BE2C (cell line): Measurements from ENCODE around the gene SLC66A2.

Source experiments
- DNase-seq: peaks from one replicate; pipeline ENCODE4 v3.0.0-alpha.2; 2020
- H3K27me3 ChIP-seq: fragments of 250-450 bp; sonication (Bioruptor Pico); 2 replicates; pipeline ENCODE4 v1.5.1; 2020; ENCODE audit warnings: mild to moderate bottlenecking
- H3K36me3 ChIP-seq: fragments of 250-450 bp; sonication (Bioruptor Pico); 2 replicates; pipeline ENCODE4 v1.5.1; 2020; ENCODE audit warnings: mild to moderate bottlenecking
- H3K4me1 ChIP-seq: fragments of 250-450 bp; sonication (Bioruptor Pico); 2 replicates; pipeline ENCODE4 v1.5.1; 2020
- H3K4me3 ChIP-seq: 2 replicates; pipeline ENCODE4 v1.5.1; 2011; ENCODE audit warnings: low read depth, low read length
- H3K9me3 ChIP-seq: fragments of 250-450 bp; sonication (Bioruptor Pico); 2 replicates; pipeline ENCODE4 v1.5.1; 2020
- TF ChIP-seq, protein P1 (sequence below): IDR thresholded peaks from 2 replicates; pipeline ENCODE4 v1.5.1; 2012; ENCODE audit warnings: mild to moderate bottlenecking, low read depth, low read length

Gene SLC66A2

GRCh38 chr18:79982736-79983135 lies 31.3 kb upstream of the SLC66A2 start:
- Histone ChIP-seq H3K4me1 (no peaks in the 10 kb centered on the region), H3K36me3 (peaks cover 4% of the 10 kb centered on the region; the same call in 1 of the 2 replicates), H3K27me3 (no peaks in the 10 kb centered on the region), H3K4me3 (no peak overlapping the region), H3K9me3 (no peaks in the 10 kb centered on the region)
- no peak for DNase-seq
- TF ChIP-seq, protein P1, sequence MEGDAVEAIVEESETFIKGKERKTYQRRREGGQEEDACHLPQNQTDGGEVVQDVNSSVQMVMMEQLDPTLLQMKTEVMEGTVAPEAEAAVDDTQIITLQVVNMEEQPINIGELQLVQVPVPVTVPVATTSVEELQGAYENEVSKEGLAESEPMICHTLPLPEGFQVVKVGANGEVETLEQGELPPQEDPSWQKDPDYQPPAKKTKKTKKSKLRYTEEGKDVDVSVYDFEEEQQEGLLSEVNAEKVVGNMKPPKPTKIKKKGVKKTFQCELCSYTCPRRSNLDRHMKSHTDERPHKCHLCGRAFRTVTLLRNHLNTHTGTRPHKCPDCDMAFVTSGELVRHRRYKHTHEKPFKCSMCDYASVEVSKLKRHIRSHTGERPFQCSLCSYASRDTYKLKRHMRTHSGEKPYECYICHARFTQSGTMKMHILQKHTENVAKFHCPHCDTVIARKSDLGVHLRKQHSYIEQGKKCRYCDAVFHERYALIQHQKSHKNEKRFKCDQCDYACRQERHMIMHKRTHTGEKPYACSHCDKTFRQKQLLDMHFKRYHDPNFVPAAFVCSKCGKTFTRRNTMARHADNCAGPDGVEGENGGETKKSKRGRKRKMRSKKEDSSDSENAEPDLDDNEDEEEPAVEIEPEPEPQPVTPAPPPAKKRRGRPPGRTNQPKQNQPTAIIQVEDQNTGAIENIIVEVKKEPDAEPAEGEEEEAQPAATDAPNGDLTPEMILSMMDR = no peak

DNA sequence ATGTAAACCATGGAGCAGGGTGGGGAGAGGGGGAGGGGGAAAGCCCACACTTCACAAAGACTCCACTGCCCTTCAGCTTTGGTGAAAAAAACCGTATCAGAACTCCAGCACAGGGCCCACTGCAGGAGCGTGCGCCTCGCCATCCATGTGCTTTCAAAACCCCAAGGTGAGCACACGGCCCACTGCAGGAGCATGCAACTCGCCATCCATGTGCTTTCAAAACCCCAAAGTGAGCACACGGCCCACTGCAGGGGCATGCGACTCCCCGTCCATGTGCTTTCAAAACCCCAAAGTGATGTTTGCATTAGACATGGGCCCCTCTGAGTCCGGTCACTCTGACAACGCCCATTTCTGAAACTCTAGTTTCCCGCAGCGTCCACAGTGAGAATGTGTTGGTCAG lies 29.1 kb upstream of the SLC66A2 start:
- H3K4me3 ChIP-seq = no peak overlapping the region
- no peaks in the 10 kb centered on the region for H3K9me3 ChIP-seq
- H3K27me3 ChIP-seq = no peaks in the 10 kb centered on the region
- DNase-seq = no peak
- H3K36me3 ChIP-seq = peaks cover 5% of the 10 kb centered on the region
- H3K4me1 ChIP-seq = no peaks in the 10 kb centered on the region
- TF ChIP-seq, protein P1 = no peak

DNA sequence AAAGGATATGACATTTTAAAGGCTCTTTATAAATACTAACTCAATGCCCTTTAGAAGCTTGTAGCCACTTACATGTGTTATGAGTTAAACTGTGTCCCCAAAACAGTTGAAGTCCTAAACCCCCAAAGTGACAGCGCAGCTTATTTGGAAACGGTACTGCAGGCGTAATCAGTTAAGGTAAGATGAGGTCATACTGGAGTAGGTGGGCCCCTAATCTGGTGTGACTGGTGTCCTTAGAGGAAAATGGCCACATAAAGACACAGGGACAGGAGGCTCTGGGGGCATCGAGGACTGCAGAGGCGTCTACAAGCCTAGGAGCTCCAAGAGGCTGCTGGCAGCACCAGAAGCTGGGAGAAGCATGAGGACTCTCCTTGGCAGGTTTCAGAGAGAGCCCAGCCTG lies 28.4 kb upstream of the SLC66A2 start:
- no peak overlapping the region for H3K4me3 ChIP-seq
- TF ChIP-seq, protein P1 = no peak
- no peaks in the 10 kb centered on the region for H3K9me3 ChIP-seq
- no peaks in the 10 kb centered on the region for H3K27me3 ChIP-seq
- no peaks in the 10 kb centered on the region for H3K4me1 ChIP-seq
- DNase-seq = no peak
- H3K36me3 ChIP-seq = peaks cover 7% of the 10 kb centered on the region

DNA sequence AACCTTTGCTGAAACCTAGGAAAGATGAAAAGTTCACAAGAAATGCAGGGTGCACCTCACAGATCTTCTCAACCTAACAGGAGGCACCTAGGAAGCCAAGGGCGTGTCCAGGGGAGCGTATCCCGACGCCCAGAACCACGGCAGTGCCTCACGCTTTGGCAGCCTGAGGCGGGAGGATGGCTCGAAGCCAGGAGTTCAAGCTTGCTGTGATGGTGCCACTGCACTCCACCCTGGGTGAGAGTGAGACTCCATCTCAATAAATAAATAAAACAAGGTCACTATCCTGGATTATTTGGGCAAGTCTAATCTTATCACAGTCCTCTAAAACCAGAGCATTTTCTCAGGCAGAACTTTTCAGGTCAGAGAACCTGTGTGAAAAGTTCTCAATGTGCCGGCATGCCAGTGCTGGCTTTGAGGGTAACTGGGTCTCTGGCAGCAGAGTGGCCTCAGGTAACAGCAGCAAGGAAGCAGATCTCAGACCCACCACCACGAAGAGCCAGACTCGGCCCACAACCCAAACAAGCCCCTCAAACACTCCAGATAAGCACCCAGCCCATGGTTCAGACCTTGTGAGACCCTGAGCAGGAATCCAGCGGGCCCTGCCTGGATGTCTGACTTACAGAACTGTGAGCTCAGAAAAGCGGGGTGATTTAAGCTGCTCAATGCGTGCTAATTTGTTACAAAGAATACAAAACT lies 24.7 kb upstream of the SLC66A2 start:
- Histone ChIP-seq H3K27me3 (no peaks in the 10 kb centered on the region), H3K9me3 (no peaks in the 10 kb centered on the region), H3K4me1 (no peaks in the 10 kb centered on the region), H3K4me3 (no peak overlapping the region), H3K36me3 (peaks cover 19% of the 10 kb centered on the region)
- DNase-seq = no peak
- TF ChIP-seq, protein P1 = no peak

DNA sequence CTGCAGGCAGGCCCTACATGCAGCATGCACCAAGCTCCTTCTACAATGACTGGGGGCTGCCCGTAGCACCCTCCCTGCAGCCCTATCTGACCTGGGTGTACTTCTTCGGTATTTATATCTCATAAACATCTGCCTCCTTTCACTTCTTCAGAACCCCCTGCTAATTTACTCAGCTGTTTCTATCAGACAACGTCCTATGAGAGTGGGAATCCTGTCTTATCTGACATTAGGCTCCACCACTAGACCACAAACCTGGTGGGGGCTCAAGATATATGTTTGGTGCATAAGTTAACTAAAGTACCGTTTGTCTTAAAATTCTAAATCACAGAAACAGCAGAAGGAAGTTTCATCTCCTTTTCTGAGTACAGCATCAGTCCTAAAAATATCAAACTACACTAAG lies 23.6 kb upstream of the SLC66A2 start:
- no peak overlapping the region for H3K4me3 ChIP-seq
- no peaks in the 10 kb centered on the region for H3K27me3 ChIP-seq
- no peaks in the 10 kb centered on the region for H3K9me3 ChIP-seq
- TF ChIP-seq, protein P1 = no peak
- peaks cover 22% of the 10 kb centered on the region for H3K36me3 ChIP-seq
- no peaks in the 10 kb centered on the region for H3K4me1 ChIP-seq
- DNase-seq = no peak

DNA sequence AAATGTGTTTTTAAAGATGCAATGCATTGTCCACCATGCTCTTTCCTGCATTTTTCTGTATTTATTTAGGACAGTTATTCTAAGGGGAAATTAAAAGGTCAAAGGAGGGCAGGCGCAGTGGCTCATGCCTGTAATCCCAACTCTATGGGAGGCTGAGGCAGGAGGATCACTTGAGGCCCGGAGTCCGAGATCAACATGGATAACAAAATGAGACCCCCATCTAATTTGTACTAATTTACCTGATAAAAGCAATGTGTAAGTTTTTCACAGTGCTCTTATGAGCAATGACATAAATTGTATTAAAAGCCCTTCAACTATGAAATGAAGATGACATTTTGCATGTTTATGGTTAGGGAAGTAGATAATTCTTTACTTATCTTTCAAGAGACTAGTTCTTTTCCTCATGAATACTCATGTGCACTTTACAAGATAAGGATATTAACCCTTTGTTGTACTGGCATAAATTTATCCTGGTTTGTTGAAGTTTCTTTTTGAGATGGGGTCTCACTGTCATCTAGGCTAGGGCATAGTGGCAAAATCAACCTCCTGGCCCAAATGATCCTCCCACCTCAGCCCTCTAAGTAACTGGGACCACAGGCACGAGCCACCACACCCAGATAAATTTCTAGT lies 22.7 kb upstream of the SLC66A2 start:
- Histone ChIP-seq H3K27me3 (no peaks in the 10 kb centered on the region), H3K4me1 (no peaks in the 10 kb centered on the region), H3K9me3 (no peaks in the 10 kb centered on the region), H3K4me3 (no peak overlapping the region), H3K36me3 (peaks cover 22% of the 10 kb centered on the region)
- TF ChIP-seq, protein P1 = no peak
- no peak for DNase-seq
